Mesothelial cell of epicardium (in vitro differentiated cells): Measurements from ENCODE around the gene ROR2. TPM values are rescaled to one million over a fixed set of nuclear protein-coding genes. Genes with fewer than 3 reads are reported as not detected.

Experiments used
- DNase-seq, 2 experiments: peaks; one replicate each; pipeline ENCODE4 v3.0.0; 2021; ENCODE audit warnings: low spot score in 2 of 2; ENCODE audit not compliant: unreplicated experiment in 2 of 2
- H3K27ac Mint-ChIP-seq: 2 replicates; pipeline ENCODE4 v1.8.0; 2021; ENCODE audit warnings: mixed read lengths
- H3K27me3 Mint-ChIP-seq: 2 replicates; pipeline ENCODE4 v1.8.0; 2021; ENCODE audit warnings: low read depth, mixed read lengths
- H3K36me3 Mint-ChIP-seq: 2 replicates; pipeline ENCODE4 v1.8.0; 2021; ENCODE audit warnings: mixed read lengths
- H3K4me1 Mint-ChIP-seq: 2 replicates; pipeline ENCODE4 v1.8.0; 2021; ENCODE audit warnings: mixed read lengths
- H3K4me3 Mint-ChIP-seq: 2 replicates; pipeline ENCODE4 v1.8.0; 2021; ENCODE audit warnings: mild to moderate bottlenecking, moderate library complexity, mixed read lengths
- H3K9me3 Mint-ChIP-seq: 2 replicates; pipeline ENCODE4 v1.8.0; 2021; ENCODE audit warnings: mixed read lengths
- total RNA-seq: library from RNA; stranded (reverse); gene quantifications from 3 replicates; pipeline ENCODE4 v1.2.1, GENCODE V29; 2021
- TF ChIP-seq, protein P1 (sequence below): fragments of 200-600 bp; sonication (generic); IDR thresholded peaks from one replicate; pipeline ENCODE4 v1.5.0; 2021; ENCODE audit warnings: antibody characterized with exemption; ENCODE audit not compliant: unreplicated experiment

ROR2 gene
- total RNA-seq, 1 donor from 2014 or later, result 41.0 TPM

DNA sequence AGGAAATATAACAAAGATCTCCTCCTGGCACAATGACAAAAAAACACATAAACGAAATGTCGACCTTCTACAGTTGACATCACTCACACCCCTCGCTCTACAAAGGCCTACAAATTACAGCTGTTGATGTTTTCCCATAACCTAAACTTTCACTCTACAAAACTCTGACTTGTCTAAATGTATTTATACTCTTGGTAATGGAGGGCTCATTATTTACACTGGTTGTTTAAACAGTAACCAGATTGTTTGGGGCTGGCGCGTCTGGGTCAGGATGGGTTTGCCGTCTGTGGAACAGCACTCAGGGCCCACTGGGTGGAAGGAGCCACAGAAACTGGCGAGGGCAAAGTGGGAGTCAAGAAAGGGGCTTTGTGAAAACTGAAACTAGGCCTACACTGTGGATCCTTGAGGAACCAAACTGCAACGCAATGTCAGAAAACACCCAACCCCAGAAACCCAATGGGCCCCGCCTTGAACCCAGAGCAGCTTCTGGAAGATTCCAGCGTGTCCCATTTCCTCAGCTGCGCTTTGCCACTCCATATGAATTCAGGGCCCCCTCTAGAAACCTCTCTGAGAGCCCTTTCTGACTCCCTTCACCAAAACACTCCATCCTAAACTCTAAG lies 136.7 kb downstream of the ROR2 start:
- no peak for DNase-seq
- Mint-ChIP-seq H3K9me3 (no peaks in the 10 kb centered on the region), H3K4me1 (peaks cover 63% of the 10 kb centered on the region), H3K36me3 (no peaks in the 10 kb centered on the region), H3K27me3 (no peaks in the 10 kb centered on the region), H3K27ac (no peak overlapping the region), H3K4me3 (no peak overlapping the region)
- TF ChIP-seq, protein P1, sequence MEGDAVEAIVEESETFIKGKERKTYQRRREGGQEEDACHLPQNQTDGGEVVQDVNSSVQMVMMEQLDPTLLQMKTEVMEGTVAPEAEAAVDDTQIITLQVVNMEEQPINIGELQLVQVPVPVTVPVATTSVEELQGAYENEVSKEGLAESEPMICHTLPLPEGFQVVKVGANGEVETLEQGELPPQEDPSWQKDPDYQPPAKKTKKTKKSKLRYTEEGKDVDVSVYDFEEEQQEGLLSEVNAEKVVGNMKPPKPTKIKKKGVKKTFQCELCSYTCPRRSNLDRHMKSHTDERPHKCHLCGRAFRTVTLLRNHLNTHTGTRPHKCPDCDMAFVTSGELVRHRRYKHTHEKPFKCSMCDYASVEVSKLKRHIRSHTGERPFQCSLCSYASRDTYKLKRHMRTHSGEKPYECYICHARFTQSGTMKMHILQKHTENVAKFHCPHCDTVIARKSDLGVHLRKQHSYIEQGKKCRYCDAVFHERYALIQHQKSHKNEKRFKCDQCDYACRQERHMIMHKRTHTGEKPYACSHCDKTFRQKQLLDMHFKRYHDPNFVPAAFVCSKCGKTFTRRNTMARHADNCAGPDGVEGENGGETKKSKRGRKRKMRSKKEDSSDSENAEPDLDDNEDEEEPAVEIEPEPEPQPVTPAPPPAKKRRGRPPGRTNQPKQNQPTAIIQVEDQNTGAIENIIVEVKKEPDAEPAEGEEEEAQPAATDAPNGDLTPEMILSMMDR, result no peak

DNA sequence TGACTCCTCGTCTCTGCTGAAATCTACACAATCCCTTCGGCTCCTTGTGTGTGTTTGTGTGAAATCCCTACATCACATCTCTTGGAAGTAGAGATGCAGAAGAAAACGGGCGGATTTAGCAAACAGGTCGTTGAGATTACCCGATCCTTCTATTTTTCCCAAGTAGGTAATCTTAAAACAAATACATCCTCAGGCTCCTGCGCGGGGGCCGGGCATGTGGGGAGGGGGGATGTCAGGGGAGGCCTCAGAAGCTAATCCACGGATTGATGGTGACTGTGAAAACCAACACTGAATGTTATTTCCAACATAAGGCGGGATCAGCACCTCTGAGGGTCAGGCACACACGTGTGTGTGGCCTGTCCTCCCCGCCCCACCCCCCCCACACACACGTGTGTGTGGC lies 137.8 kb downstream of the ROR2 start:
- TF ChIP-seq, protein P1, result no peak
- DNase-seq, result peak in 1 of 2 experiments; percentile 11
- H3K4me3 Mint-ChIP-seq, result no peak overlapping the region
- H3K4me1 Mint-ChIP-seq, result peaks cover 56% of the 10 kb centered on the region
- no peaks in the 10 kb centered on the region for H3K9me3 Mint-ChIP-seq
- no peaks in the 10 kb centered on the region for H3K27me3 Mint-ChIP-seq
- H3K36me3 Mint-ChIP-seq, result no peaks in the 10 kb centered on the region
- H3K27ac Mint-ChIP-seq, result no peak overlapping the region

DNA sequence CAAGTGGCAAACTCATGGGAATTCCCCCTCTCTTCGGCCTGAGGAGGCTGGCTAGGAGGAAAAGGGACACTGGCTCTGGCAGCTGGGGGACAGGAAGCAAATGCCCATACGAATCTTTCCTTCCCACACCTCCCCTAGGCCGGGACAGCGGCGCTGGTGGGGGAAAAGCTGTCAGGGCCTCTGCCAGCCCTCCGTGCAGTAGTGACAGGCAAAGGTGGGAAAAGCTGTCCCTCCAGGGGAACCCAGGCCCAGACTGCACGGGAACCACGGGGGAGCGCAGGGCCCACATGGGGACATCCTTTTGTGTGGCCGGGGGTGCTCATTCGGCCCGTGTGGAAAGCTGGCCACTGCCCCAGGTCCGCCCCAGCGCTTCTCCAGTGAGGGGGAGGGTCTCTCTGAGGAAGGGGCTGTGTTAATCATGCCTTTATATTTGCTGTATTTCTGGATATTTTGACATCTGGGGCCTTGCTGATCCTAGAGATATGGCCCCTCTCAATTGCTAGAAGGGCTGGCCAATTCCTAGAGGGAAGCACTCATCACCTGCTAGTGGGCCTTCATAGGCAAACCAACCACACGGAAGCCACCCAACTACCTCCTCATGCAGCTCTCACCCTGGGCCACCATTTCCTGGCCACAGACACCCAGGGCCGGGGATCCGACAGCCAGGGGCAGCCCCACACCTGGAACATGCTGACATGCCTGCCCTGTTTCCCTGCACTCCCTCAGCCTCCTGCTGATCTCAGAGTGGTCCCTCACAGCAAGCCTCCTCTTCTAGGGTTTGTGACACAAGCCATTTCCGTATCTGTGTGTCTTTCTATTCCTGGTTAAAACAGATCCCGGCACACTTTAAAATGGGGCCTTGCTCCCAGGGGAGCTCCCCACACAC lies 138.8 kb downstream of the ROR2 start:
- DNase-seq, result peak in 1 of 2 experiments; percentile 36
- Mint-ChIP-seq H3K36me3 (peaks cover under 1% of the 10 kb centered on the region), H3K4me3 (no peak overlapping the region), H3K4me1 (peaks cover 48% of the 10 kb centered on the region), H3K27me3 (no peaks in the 10 kb centered on the region), H3K27ac (no peak overlapping the region), H3K9me3 (no peaks in the 10 kb centered on the region)
- TF ChIP-seq, protein P1, result no peak

DNA sequence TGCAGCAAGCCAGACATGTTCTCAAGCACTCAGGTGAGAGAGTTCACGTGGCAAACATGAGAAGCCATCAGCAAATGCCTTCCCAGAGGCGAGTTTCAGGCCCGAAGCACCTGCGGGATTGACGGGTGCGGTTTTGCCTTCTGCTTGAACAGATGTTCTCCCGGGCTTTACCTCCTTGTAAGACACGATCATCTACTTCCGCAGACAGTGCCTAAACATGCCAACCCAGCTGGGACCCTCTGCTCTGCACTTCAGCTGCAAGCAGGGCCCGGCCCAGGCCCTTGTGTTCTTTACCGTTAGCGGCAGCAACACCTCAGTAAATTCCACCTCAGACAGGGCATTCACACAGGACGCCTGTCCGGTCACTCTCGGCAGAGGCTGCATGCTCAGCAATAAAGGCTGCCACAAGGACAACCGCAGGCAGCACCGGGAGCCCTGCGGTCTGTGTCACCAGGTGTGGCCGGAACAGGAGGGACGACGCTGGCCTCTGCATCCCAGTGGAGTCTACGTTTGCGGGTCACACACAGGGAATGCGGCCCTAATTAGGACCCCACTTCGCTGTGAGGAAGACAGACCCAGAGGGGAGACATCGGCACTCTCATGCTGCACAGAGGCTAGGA lies 139.6 kb downstream of the ROR2 start:
- H3K27ac Mint-ChIP-seq, result no peak overlapping the region
- H3K9me3 Mint-ChIP-seq, result no peaks in the 10 kb centered on the region
- no peak overlapping the region for H3K4me3 Mint-ChIP-seq
- H3K4me1 Mint-ChIP-seq, result peaks cover 42% of the 10 kb centered on the region
- TF ChIP-seq, protein P1, result no peak
- peak in 1 of 2 experiments; percentile 33 for DNase-seq
- H3K27me3 Mint-ChIP-seq, result no peaks in the 10 kb centered on the region
- H3K36me3 Mint-ChIP-seq, result peaks cover 2% of the 10 kb centered on the region

DNA sequence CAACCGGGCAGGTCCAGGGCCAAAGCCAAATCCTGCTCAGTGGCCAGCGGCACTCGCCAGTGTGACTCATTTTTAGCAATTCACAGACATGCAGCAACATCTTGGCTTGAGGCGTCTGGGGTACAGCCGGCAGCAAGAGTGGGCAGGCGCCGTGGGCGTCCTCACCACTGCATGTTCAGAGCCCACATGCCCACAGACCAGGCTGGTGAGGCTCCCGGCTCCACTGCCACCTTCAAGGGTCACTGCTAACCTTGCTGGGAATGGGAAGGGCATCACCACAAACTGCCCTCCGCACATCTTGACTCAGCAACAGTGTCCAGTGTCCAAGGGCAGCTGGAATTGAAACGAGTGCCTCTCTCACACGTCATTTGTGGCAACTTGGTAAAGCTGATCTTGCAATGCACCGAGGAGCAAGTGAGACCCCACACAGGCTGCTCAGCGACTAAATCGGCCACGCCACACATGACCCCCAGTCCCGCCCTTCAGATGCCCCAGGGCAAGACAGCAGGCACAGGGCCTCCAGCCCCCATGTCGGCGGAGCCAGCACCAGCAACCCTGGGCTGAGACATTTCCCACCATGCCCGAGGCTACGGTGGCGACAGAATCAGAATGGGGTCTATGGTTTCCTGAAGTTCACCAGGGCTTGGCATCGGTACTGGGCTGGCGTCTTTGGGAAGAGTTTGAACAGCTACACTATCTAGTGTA lies 140.3 kb downstream of the ROR2 start:
- H3K27ac Mint-ChIP-seq, result no peak overlapping the region
- no peaks in the 10 kb centered on the region for H3K27me3 Mint-ChIP-seq
- H3K4me1 Mint-ChIP-seq, result peaks cover 41% of the 10 kb centered on the region
- TF ChIP-seq, protein P1, result no peak
- peak in 1 of 2 experiments; percentile 26 for DNase-seq
- H3K4me3 Mint-ChIP-seq, result no peak overlapping the region
- no peaks in the 10 kb centered on the region for H3K9me3 Mint-ChIP-seq
- H3K36me3 Mint-ChIP-seq, result peaks cover 2% of the 10 kb centered on the region
